PC-9 (cell line): Measurements from ENCODE around the gene GPLD1. TPM values are rescaled to one million over a fixed set of nuclear protein-coding genes. Genes with fewer than 3 reads are reported as not detected.
A peak's percentile ranks its signal among the peaks of the same experiment; 100 is the strongest.

ENCODE experiments used
- BruUV-seq: library from RNA; stranded (reverse); fragments of 400-500 nt; replicated peaks from 2 replicates; lab custom pipeline; 2021; lab: Mats Ljungman, UMichigan
- CTCF ChIA-PET: fragments of 300-600 bp; sonication (Branson Sonifier 250); formaldehyde crosslinking; loops from one replicate; lab custom pipeline; 2022; ENCODE audit warnings: antibody characterized with exemption; lab: Charles Lee
- POLR2A ChIA-PET: fragments of 300-600 bp; sonication (Branson Sonifier 250); formaldehyde crosslinking; loops from one replicate; lab custom pipeline; 2022; ENCODE audit warnings: antibody characterized with exemption; ENCODE audit not compliant: unreplicated experiment; lab: Charles Lee
- DNase-seq, 2 experiments: peaks; one replicate each; pipeline versions ENCODE4 v3.0.0 to v3.0.0-alpha.2; 2015 to 2022; ENCODE audit warnings: mixed read lengths in 1 of 2
- H2AFZ ChIP-seq: fragments of 200-600 bp; sonication (generic); 2 replicates; pipeline ENCODE4 v1.8.1; 2017; ENCODE audit warnings: antibody characterized with exemption
- H3F3A ChIP-seq: fragments of 200-600 bp; sonication (generic); 2 replicates; pipeline ENCODE4 v1.8.1; 2017; ENCODE audit warnings: antibody characterized with exemption, mild to moderate bottlenecking, low read depth; ENCODE audit not compliant: insufficient read depth
- H3K27ac ChIP-seq: fragments of 200-600 bp; sonication (generic); 2 replicates; pipeline ENCODE4 v1.6.1; 2016; ENCODE audit warnings: mixed run types
- H3K27me3 ChIP-seq: fragments of 200-600 bp; sonication (generic); 2 replicates; pipeline ENCODE4 v1.6.1; 2016; ENCODE audit warnings: low read depth, mixed run types; ENCODE audit not compliant: insufficient read depth
- H3K36me3 ChIP-seq: fragments of 200-600 bp; sonication (generic); 2 replicates; pipeline ENCODE4 v1.6.1; 2016; ENCODE audit warnings: low read depth, mixed run types
- H3K4me1 ChIP-seq: fragments of 200-600 bp; sonication (generic); replicated peaks from 2 replicates; pipeline ENCODE4 v1.6.1; 2016; ENCODE audit warnings: mixed run types; ENCODE audit not compliant: insufficient read depth
- H3K4me2 ChIP-seq: fragments of 200-600 bp; sonication (generic); 2 replicates; pipeline ENCODE4 v1.6.1; 2017; ENCODE audit warnings: mixed run types
- H3K4me3 ChIP-seq: fragments of 200-600 bp; sonication (generic); 2 replicates; pipeline ENCODE4 v1.6.1; 2016; ENCODE audit warnings: mixed run types
- H3K79me2 ChIP-seq: fragments of 200-600 bp; sonication (generic); 2 replicates; pipeline ENCODE4 v1.6.1; 2017; ENCODE audit warnings: low read depth, mixed run types
- H3K9me2 ChIP-seq: fragments of 200-600 bp; sonication (generic); 2 replicates; pipeline ENCODE4 v1.8.1; 2017; ENCODE audit warnings: mild to moderate bottlenecking; ENCODE audit not compliant: insufficient read depth
- H3K9me3 ChIP-seq: fragments of 200-600 bp; sonication (generic); 2 replicates; pipeline ENCODE4 v1.8.1; 2016; ENCODE audit warnings: low read depth; ENCODE audit not compliant: insufficient read depth
- H4K20me1 ChIP-seq: fragments of 200-600 bp; sonication (generic); 2 replicates; pipeline ENCODE4 v1.8.1; 2017; ENCODE audit not compliant: insufficient read depth
- CTCF ChIP-seq: fragments of 200-600 bp; sonication (generic); conservative IDR thresholded peaks from 2 replicates; pipeline ENCODE4 v1.6.1; 2017; ENCODE audit warnings: mixed run types, antibody characterized with exemption, mild to moderate bottlenecking, moderate library complexity
- EZH2 ChIP-seq: fragments of 200-600 bp; sonication (generic); IDR thresholded peaks from 2 replicates; pipeline ENCODE4 v1.8.0; 2017; ENCODE audit warnings: antibody characterized with exemption, low read depth
- intact Hi-C: fragments of 100-400 bp; cut with micrococcal nuclease; formaldehyde crosslinking; loops from one replicate; pipeline ENCODE4 v1.10.0; 2022; ENCODE audit not compliant: unreplicated experiment
- total RNA-seq: library from RNA; stranded (reverse); gene quantifications from 2 replicates; pipeline ENCODE4 v1.2.3, GENCODE V29; 2021

GPLD1 gene
- total RNA-seq, 1 experiment from 2014 or later: 2.0 TPM

GRCh38 chr6:24522228-24523176 lies 33.1 kb upstream of the GPLD1 start:
- no TSS peak for BruUV-seq
- no peaks in the 10 kb centered on the region for H3K9me3 ChIP-seq
- no peak overlapping the region for H3K27ac ChIP-seq
- H2AFZ ChIP-seq: no peak overlapping the region
- peaks cover 3% of the 10 kb centered on the region; the same call in 1 of the 2 replicates for H3F3A ChIP-seq
- H3K4me2 ChIP-seq: no peak overlapping the region
- no peaks in the 10 kb centered on the region for H3K9me2 ChIP-seq
- ChIA-PET POLR2A (interaction anchor here (0.6 kb wide), 2 partner anchors 133 to 159 kb away, joined by 3 to 7 read pairs; no protein-coding TSS in a partner anchor), CTCF (interaction anchor here (0.6 to 1.0 kb wide), 4 partner anchors 25 to 239 kb away, joined by 4 to 8 read pairs (median 6); no protein-coding TSS in a partner anchor)
- H3K27me3 ChIP-seq: no peaks in the 10 kb centered on the region
- no peak for DNase-seq
- H3K4me3 ChIP-seq: no peak overlapping the region
- TF ChIP-seq EZH2: no peak
- TF ChIP-seq CTCF: no peak
- H4K20me1 ChIP-seq: no peaks in the 10 kb centered on the region
- intact Hi-C loops: loop anchor here (5.0 to 10.0 kb wide), 2 partner anchors 240 to 492 kb away; no protein-coding TSS in a partner anchor
- H3K36me3 ChIP-seq: no peaks in the 10 kb centered on the region
- H3K4me1 ChIP-seq: no peaks in the 10 kb centered on the region
- no peaks in the 10 kb centered on the region for H3K79me2 ChIP-seq

GRCh38 chr6:24520929-24521546 lies 31.7 kb upstream of the GPLD1 start:
- H3K4me1 ChIP-seq: no peaks in the 10 kb centered on the region
- TF ChIP-seq CTCF (peak; percentile 72), EZH2 (no peak)

More at GRCh38 chr6:24520929-24521546, 31.7 kb upstream of the GPLD1 start:
- intact Hi-C loops: loop anchor here (1.0 to 10.0 kb wide), 3 partner anchors 90 to 494 kb away; no protein-coding TSS in a partner anchor
- Histone ChIP-seq H3K9me2 (no peaks in the 10 kb centered on the region), H3K79me2 (no peaks in the 10 kb centered on the region), H4K20me1 (no peaks in the 10 kb centered on the region), H3K4me3 (no peak overlapping the region), H3K27me3 (no peaks in the 10 kb centered on the region), H3K36me3 (no peaks in the 10 kb centered on the region), H3K9me3 (no peaks in the 10 kb centered on the region), H3K4me2 (no peak overlapping the region), H3K27ac (no peak overlapping the region), H3F3A (peaks cover 3% of the 10 kb centered on the region; the same call in 1 of the 2 replicates), H2AFZ (no peak overlapping the region)
- POLR2A ChIA-PET: interaction anchor here (0.6 kb wide), 1 partner anchor 399 kb away, joined by 3 read pairs; no protein-coding TSS in a partner anchor
- BruUV-seq: no TSS peak
- CTCF ChIA-PET: interaction anchor here (0.6 to 1.4 kb wide), 4 partner anchors 16 to 90 kb away, joined by 3 to 10 read pairs (median 4); partner anchors contain the start of gene ALDH5A1
- peak in 1 of 2 experiments; percentile 55 for DNase-seq
